NCI-H1417 treated with DMSO at 0.1 percent for 48 hours (cell line): ENCODE measurements around the gene ADCYAP1.
A peak's percentile ranks its signal among the peaks of the same experiment; 100 is the strongest.
"Not testable (repeated sequence)": the region's sequence is repeated elsewhere in the genome, so short reads cannot be mapped to it uniquely, and the experiment has no call there.

Experiments used
- DNase-seq: peaks from one replicate; lab custom pipeline; 2025; lab: John Stamatoyannopoulos, UW

ADCYAP1 gene

DNA sequence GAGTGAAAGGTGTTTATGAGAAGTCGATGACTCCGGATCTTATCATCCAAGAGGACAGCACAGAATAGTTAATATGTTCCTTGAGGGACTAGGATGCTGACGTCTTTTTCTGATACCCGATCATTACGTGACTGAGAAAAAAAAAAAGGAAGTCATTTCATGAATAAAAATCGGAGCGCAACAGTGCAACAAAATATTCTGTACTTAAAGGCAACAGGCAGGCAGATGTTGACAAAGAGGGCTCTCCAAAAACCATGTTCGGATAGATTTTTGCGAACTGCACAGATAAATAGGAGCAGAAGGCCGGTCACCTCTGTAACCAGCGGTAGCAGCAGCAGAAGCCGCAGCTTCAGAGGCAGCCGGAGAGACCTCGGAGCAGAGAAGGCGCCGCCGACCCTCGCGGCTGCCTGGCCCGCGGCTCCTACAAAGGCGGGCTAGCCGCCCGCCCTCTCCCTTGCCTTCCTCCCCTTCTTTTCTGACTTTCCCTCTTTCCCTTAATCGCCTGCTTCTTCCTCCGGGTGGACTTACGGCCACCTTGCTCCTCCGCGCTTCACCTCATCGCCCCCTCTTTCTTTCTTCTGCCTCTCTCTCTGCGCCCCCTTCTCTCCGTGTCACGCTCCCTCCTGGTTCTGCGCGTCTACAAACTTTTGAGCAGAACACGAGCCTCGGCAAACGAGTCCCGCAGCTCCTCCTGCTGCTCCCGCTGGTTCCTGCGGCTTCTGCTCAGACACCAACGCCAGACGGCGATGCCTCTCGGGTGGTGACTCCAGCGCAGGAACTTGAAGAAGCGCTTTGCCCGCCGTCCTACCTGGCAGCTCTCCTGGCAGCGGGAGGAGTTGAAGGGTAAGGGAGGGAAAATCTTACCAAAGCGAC lies at the start of gene ADCYAP1:
ADCYAP1 (plus strand) TSS at position 654 of the 873 bp plus-strand sequence. CDS start 516 bp downstream, outside the sequence.
- DNase-seq, result no peak

- no peak for DNase-seq
These were observed 46.7 kb upstream of the ADCYAP1 start for GRCh38 chr18:857986-858385.

- DNase-seq, result peak; percentile 29
These were observed 39.8 kb upstream of the ADCYAP1 start for GRCh38 chr18:864872-865273.

GRCh38 chr18:867257-867656 lies 37.4 kb upstream of the ADCYAP1 start:
- DNase-seq, result no peak

DNA sequence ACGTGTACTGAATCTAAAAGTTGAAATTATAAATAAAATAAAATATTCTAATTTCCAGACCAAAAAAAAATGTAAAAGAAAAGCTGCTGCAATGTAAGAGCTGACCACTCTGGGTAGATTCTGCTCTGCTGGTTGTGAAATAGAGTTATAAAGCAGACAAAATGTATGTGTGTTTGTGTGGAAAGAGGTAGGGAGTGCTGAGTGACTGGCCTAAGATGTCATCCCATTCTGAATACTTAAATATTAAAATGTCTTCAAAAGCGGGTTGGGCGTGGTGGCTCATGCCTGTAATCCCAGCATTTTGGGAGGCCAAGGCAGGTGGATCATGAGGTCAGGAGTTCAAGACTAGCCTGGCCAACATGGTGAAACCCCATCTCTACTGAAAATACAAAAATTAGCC lies 31.2 kb upstream of the ADCYAP1 start:
- DNase-seq, result not testable (repeated sequence)

DNA sequence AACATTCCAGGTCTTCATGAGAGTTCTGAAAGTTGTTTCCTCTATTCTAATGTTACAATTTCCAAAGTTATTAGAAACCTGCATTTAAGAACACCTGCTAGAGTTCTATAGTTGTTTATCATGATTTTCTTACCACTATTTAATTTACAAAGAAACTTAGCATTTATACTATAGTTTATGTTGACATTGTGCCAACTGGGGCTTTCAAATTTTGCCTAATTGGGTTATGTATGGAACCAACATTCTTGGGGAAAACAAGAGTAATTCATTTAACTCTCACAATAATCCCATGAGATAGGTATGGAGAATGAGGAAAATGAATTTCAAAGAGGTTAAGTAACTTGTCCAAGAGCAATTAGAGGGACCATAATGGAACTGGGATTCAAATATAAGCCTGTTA lies 28.8 kb upstream of the ADCYAP1 start:
- no peak for DNase-seq

DNA sequence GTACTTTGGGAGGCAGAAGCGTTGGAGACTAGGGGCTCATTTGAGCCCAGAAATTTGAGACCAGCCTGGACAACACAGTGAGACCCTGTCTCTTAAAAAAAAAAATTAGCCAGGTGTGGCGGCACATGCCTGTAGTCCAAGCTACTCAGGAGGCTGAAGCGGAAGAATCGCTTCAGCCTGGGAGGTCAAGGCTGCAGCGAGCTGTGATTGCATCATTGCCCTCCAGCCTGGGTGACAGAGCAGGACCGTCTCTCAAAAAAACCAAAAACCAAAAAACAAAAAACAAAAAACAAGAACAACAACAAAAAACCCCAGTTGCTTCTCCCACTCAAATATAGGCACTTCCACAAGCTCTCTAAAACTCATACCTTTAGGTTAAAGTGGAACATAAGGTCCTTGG lies 27.4 kb upstream of the ADCYAP1 start:
- DNase-seq, result no peak

GRCh38 chr18:886076-886475 lies 18.6 kb upstream of the ADCYAP1 start:
- no peak for DNase-seq

- DNase-seq, result no peak
These were observed 17.0 kb upstream of the ADCYAP1 start for GRCh38 chr18:887716-888115.

- DNase-seq, result no peak
These were observed 12.4 kb upstream of the ADCYAP1 start for GRCh38 chr18:892316-892715.

- DNase-seq, result no peak
These were observed 8.4 kb upstream of the ADCYAP1 start for GRCh38 chr18:896315-896714.

DNA sequence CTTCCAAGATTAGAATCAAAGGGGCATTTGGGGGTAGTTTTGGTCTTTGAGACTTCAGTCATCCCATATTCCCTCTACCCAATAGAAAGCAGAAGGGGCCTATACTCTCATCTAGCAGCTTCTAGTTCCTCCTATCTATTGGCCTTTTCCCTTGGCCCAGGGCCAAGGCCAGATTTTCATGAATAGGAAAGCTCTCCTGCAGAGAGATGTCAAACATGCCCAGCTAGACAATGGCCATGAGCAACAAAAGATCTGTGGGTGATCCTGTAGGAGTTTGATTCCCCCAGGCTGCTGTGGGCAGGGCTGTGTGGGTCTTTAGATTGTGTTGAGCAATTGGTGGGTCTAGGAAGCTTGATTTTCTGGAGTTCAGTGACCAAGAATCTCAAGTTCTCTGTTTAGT lies 2.9 kb upstream of the ADCYAP1 start:
- DNase-seq, result no peak

DNA sequence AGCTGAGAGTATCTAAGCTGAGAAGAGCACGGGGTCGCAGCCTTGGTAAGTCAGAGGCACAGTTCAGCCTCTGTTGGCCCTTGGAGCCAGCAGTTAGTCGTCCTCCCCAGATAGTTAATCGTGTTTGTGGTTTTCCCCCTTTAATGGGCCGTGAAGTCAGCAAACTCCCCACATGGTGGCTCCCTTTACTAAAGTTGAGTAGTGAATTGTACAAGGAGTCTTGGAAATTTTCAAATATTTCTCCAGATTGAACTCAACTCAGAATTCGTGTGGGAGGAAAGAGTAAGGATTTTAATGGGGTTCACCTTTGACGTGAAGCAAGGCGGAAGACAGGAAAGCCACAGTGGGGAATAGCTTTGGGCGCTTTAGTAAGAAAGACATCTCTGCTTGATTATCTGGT lies 2.4 kb upstream of the ADCYAP1 start:
- no peak for DNase-seq

DNA sequence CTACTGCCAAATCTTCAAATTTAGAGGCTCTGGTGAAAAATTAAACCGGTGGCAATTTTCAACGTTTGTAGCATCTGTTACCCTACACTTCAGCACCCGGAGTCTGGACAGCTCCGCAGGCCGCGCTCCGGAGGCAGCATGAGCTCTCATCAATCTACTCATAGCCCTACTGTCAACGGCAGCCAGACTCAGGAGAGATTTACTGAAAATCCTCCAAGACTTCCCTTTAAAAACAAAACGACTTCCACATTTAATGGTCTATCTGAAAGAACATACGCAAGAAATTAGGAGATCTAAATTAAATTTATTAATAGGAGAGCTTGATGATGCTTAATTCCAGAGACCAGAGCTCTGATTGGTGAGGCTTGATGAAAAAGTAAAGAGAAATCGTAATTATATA lies 970 bp upstream of the ADCYAP1 start:
- no peak for DNase-seq

DNA sequence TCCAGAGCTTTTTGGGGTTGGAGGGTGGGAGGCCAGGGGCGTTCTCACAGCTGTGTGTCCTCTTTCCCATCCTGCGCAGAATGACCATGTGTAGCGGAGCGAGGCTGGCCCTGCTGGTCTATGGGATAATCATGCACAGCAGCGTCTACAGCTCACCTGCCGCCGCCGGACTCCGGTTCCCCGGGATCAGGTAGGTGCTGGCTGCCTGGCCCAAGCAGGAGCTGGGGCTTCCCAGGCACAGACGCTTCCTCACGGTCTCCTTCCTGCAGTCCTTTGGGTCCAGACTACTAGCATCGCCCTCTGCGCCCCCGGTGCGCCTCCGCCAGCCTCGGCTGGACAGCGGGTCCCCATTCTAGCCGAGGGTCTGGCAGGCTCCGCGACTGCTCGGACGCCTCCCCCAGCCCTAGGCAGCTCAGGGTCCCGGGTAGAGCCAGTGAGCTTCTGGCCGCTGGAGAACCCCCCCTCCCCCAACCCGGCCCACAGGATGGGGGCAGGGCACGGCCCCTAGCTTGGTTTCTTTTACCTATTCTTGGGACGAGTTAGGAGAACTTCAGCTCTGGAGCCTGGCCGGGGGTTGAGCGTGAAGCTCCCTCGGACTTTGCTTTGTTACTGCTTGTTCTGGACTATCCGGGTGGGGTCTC lies 756 bp downstream of the ADCYAP1 start:
- no peak for DNase-seq

DNA sequence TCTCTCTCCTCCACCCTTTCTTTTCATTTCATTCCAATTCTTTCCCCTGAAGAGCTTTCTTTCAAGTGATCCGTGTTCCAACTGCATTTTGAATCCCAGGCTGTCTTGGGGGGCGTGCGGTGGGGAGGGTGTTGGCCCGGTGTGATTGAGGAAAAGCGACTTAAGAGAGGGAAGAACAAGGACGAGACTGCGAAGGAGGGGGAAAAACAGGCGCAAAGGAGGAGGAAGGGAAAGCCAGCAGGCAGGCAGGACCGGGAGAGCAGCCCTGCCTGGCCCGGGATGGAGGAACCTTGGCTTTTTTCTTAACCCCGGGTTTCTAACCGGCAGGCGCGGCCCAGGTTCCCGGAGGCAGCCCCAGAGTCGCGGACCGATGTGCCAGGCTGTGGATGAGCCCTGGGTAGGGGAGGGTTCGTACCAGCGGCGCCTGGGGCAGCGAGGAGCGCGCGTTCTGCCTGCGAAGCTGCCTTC lies 1.3 kb downstream of the ADCYAP1 start:
- no peak for DNase-seq

GRCh38 chr18:906416-907114 lies 1.9 kb downstream of the ADCYAP1 start:
- peak; percentile 21 for DNase-seq

- DNase-seq, result no peak
These were observed 2.6 kb downstream of the ADCYAP1 start for GRCh38 chr18:907115-907884.

- no peak for DNase-seq
These were observed 3.5 kb downstream of the ADCYAP1 start for GRCh38 chr18:907885-908757.

DNA sequence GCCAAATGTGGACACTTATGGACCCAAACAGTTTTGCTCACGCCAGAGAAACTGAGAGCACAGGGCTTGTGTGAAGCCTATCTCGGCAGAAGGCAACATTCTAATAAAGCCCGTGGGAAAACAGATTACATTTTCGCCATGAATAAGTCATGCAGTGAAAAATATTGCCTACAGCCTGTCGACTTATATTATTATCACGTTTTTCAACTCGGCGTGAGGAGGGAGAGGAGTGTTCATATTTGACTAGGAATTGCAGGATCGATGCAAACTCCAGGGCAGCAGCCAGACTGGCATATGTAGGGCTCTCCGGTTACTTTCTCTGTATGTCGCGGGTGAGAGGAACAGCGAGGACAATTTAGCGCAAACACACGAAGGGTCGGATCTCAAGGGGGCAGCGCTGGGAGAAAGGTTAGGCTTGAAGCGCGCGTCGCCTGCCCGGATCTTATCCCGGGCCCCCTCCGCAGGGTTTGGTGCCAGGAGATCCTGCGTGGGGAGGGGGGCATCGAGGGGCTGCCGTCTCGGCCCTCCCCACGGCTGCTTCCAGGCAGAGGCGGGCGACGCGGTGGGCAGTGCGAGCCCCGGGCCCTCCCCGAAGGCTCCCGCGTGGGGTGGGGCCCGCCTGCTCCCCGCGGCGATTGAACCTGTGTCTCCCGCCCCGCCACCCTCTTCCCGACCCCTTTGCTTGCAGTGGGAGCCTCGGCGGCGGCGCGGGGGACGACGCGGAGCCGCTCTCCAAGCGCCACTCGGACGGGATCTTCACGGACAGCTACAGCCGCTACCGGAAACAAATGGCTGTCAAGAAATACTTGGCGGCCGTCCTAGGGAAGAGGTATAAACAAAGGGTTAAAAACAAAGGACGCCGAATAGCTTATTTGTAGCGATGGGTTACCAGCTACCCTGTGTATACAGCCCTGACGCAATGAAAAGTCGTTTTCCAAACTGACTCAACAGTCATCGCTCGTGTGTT lies 4.4 kb downstream of the ADCYAP1 start:
- DNase-seq, result no peak
